GM12875 (cell line): Measurements from ENCODE around the gene VSIG10L.

ENCODE experiments used
- H3K4me3 ChIP-seq: one replicate; pipeline ENCODE4 v1.5.1; 2011; ENCODE audit warnings: low read depth, low read length, control low read depth
- CTCF ChIP-seq: IDR thresholded peaks from 2 replicates; pipeline ENCODE4 v1.5.1; 2011; ENCODE audit warnings: low read depth, mild to moderate bottlenecking, control low read depth, inconsistent platforms, low read length, moderate library complexity, borderline replicate concordance; ENCODE audit not compliant: insufficient read depth

The VSIG10L gene

GRCh38 chr19:51345076-51345620, 3.2 kb upstream of the VSIG10L start:
- no peak overlapping the region for H3K4me3 ChIP-seq
- TF ChIP-seq CTCF, result no peak

- H3K4me3 ChIP-seq, result no peak overlapping the region
- no peak for TF ChIP-seq CTCF
Observed at GRCh38 chr19:51342631-51343569, 961 bp upstream of the VSIG10L start.

- no peak overlapping the region for H3K4me3 ChIP-seq
- no peak for TF ChIP-seq CTCF
Observed at GRCh38 chr19:51341066-51341465, 873 bp downstream of the VSIG10L start.

- peak overlapping the region; percentile 56 for H3K4me3 ChIP-seq
- TF ChIP-seq CTCF, result peak; percentile 48; the same call in 1 of the 2 replicates
Observed at GRCh38 chr19:51339687-51340656, 2.0 kb downstream of the VSIG10L start.

- H3K4me3 ChIP-seq, result peak overlapping the region; percentile 56
- no peak for TF ChIP-seq CTCF
Observed at GRCh38 chr19:51339313-51339686, 2.6 kb downstream of the VSIG10L start.

GRCh38 chr19:51338563-51339312, 3.2 kb downstream of the VSIG10L start:
- peak overlapping the region; percentile 56 for H3K4me3 ChIP-seq
- peak; percentile 86 for TF ChIP-seq CTCF
